HG03457 (cell line): Measurements from ENCODE around the gene GPC2.
"Not testable (repeated sequence)": the region's sequence is repeated elsewhere in the genome, so short reads cannot be mapped to it uniquely, and the experiment has no call there.

Experiments used
- ATAC-seq: cut with Tn5 transposase; IDR thresholded peaks from one replicate; pipeline ENCODE4 v1.9.1; 2021; ENCODE audit warnings: moderate number of reproducible peaks; ENCODE audit not compliant: unreplicated experiment

GPC2 gene

GRCh38 chr7:100177045-100178001 is at the start of gene GPC2, which contains the start of gene STAG3:
TSS of gene GPC2 (minus strand) at chr7:100177381. CDS start at chr7:100177199, 182 bp downstream.
TSS of gene STAG3 (plus strand) at chr7:100177918. CDS start at chr7:100180557, 2,639 bp downstream.
- peak; percentile 65 for ATAC-seq

- not testable (repeated sequence) for ATAC-seq
These were observed 47.7 kb upstream of the GPC2 start for GRCh38 chr7:100224891-100225290.

GRCh38 chr7:100223376-100223927 is 46.3 kb upstream of the GPC2 start:
- not testable (repeated sequence) for ATAC-seq

- ATAC-seq: no peak
These were observed 45.4 kb upstream of the GPC2 start for GRCh38 chr7:100222445-100223132.

- no peak for ATAC-seq
These were observed 44.7 kb upstream of the GPC2 start for GRCh38 chr7:100221767-100222444.

- ATAC-seq: peak; percentile 39
These were observed 44.1 kb upstream of the GPC2 start for GRCh38 chr7:100221231-100221718.

GRCh38 chr7:100220586-100221230 is 43.5 kb upstream of the GPC2 start:
- no peak for ATAC-seq

- not testable (repeated sequence) for ATAC-seq
These were observed 42.8 kb upstream of the GPC2 start, which contains the start of gene PVRIG for GRCh38 chr7:100219801-100220585. TSS of gene PVRIG (plus strand) at chr7:100219949. CDS start at chr7:100219971, 22 bp downstream.

GRCh38 chr7:100219271-100219737 is 42.1 kb upstream of the GPC2 start:
- ATAC-seq: no peak

GRCh38 chr7:100217934-100218333 is 40.8 kb upstream of the GPC2 start:
- ATAC-seq: not testable (repeated sequence)

GRCh38 chr7:100215895-100216294 is 38.7 kb upstream of the GPC2 start:
- no peak for ATAC-seq

GRCh38 chr7:100214356-100214755 is 37.2 kb upstream of the GPC2 start:
- not testable (repeated sequence) for ATAC-seq

GRCh38 chr7:100213672-100214071 is 36.5 kb upstream of the GPC2 start:
- ATAC-seq: no peak

- no peak for ATAC-seq
These were observed 35.6 kb upstream of the GPC2 start for GRCh38 chr7:100212631-100213286.

GRCh38 chr7:100211342-100211780 is 34.2 kb upstream of the GPC2 start:
- ATAC-seq: no peak

GRCh38 chr7:100210805-100211204 is 33.6 kb upstream of the GPC2 start:
- ATAC-seq: no peak

GRCh38 chr7:100209493-100209892 is 32.3 kb upstream of the GPC2 start:
- no peak for ATAC-seq

- ATAC-seq: peak; percentile 53
These were observed 31.8 kb upstream of the GPC2 start for GRCh38 chr7:100208911-100209408.
